H1 (cell line): ENCODE data around the gene TCERG1. TPM values are rescaled to one million over a fixed set of nuclear protein-coding genes. Genes with fewer than 3 reads are reported as not detected.

ENCODE experiments used
- CTCF ChIA-PET: fragments of 300-600 bp; sonication (Branson Sonifier 250); formaldehyde crosslinking; loops from one replicate; lab custom pipeline; 2021; ENCODE audit not compliant: partially characterized antibody; lab: Charles Lee
- POLR2A ChIA-PET: fragments of 300-600 bp; sonication (Branson Sonifier 250); formaldehyde crosslinking; loops from one replicate; lab custom pipeline; 2021; ENCODE audit warnings: inconsistent platforms; ENCODE audit not compliant: partially characterized antibody; lab: Charles Lee
- DNase-seq, 2 experiments: peaks; one replicate each; pipeline versions ENCODE4 v3.0.0 to v3.0.0-alpha.2; 2010 to 2022; ENCODE audit warnings: low spot score in 2 of 2, low read depth in 1 of 2, mixed read lengths in 1 of 2
- FAIRE-seq: peaks from 2 replicates; lab custom pipeline; 2011; peaks lifted over from hg19 to GRCh38; lab: Jason Lieb, UNC
- H2AFZ ChIP-seq: 2 replicates; pipeline ENCODE4 v1.8.1; 2012; ENCODE audit warnings: low read length, inconsistent platforms
- H2AK5ac ChIP-seq: 2 replicates; pipeline ENCODE4 v1.6.1; 2013; ENCODE audit warnings: low read depth, low read length
- H2BK120ac ChIP-seq: replicated peaks from 2 replicates; pipeline ENCODE3; 2013; ENCODE audit warnings: low read depth, low read length, inconsistent platforms
- H2BK12ac ChIP-seq: 2 replicates; pipeline ENCODE4 v1.6.1; 2013; ENCODE audit warnings: low read depth, low read length
- H2BK15ac ChIP-seq: 2 replicates; pipeline ENCODE4 v1.6.1; 2013; ENCODE audit warnings: low read length
- H2BK20ac ChIP-seq: 2 replicates; pipeline ENCODE4 v1.6.1; 2013; ENCODE audit warnings: low read length
- H2BK5ac ChIP-seq: 2 replicates; pipeline ENCODE4 v1.6.1; 2013; ENCODE audit warnings: low read depth, low read length
- H3K14ac ChIP-seq: 2 replicates; pipeline ENCODE4 v1.6.1; 2013; ENCODE audit warnings: inconsistent platforms; ENCODE audit not compliant: insufficient read length
- H3K18ac ChIP-seq: 2 replicates; pipeline ENCODE4 v1.6.1; 2013; ENCODE audit warnings: low read length; ENCODE audit errors: extremely low read depth
- H3K23ac ChIP-seq: 2 replicates; pipeline ENCODE4 v1.6.1; 2013; ENCODE audit warnings: inconsistent platforms; ENCODE audit not compliant: insufficient read length
- H3K23me2 ChIP-seq: 2 replicates; pipeline ENCODE4 v1.6.1; 2013; ENCODE audit warnings: low read depth, low read length
- H3K27ac ChIP-seq: 2 replicates; pipeline ENCODE4 v1.6.1; 2011; ENCODE audit warnings: low read depth, low read length, inconsistent platforms
- H3K27me3 ChIP-seq, 4 experiments: replicated peaks in 1 of 4; 1 replicate in 1 of 4; 2 replicates in 3 of 4; pipeline versions ENCODE4 v1.6.1 to v1.8.1; 2011 to 2013; ENCODE audit warnings: low read length in 3 of 4, mild to moderate bottlenecking in 3 of 4, inconsistent platforms in 2 of 4, mixed read lengths in 2 of 4, moderate library complexity in 1 of 4; ENCODE audit not compliant: control insufficient read depth in 3 of 4, insufficient read depth in 3 of 4; ENCODE audit errors: extremely low read depth in 1 of 4
- H3K36me3 ChIP-seq, 4 experiments: 2 replicates each; pipeline versions ENCODE4 v1.6.1 to v1.8.1; 2011 to 2013; ENCODE audit warnings: mild to moderate bottlenecking in 4 of 4, low read length in 3 of 4, moderate library complexity in 2 of 4, control low read depth in 1 of 4, inconsistent platforms in 1 of 4; ENCODE audit not compliant: insufficient read depth in 4 of 4, control insufficient read depth in 2 of 4
- H3K4ac ChIP-seq: replicated peaks from 2 replicates; pipeline ENCODE3; 2013; ENCODE audit warnings: low read length, low read depth, mixed read lengths, inconsistent platforms; ENCODE audit not compliant: insufficient read length
- H3K4me1 ChIP-seq, 4 experiments: replicated peaks in 1 of 4; 1 replicate in 1 of 4; 2 replicates in 3 of 4; pipeline versions ENCODE4 v1.6.1 to v1.8.1; 2011 to 2013; ENCODE audit warnings: low read length in 3 of 4, inconsistent platforms in 2 of 4, mixed read lengths in 1 of 4; ENCODE audit not compliant: insufficient read depth in 4 of 4, control insufficient read depth in 3 of 4
- H3K4me2 ChIP-seq, 2 experiments: 2 replicates each; pipeline versions ENCODE4 v1.6.1 to v1.8.1; 2011 to 2013; ENCODE audit warnings: low read depth in 2 of 2, low read length in 2 of 2, control low read depth in 1 of 2, inconsistent platforms in 1 of 2, mild to moderate bottlenecking in 1 of 2; ENCODE audit not compliant: insufficient read depth in 1 of 2
- H3K4me3 ChIP-seq, 4 experiments: fragments of 200-600, 300-600 bp in 1 of 4; sonication (generic), shearing (Covaris generic), sonication (Bioruptor Twin) in 1 of 4; 2 replicates each; pipeline versions ENCODE4 v1.5.1 to v1.8.1; 2011 to 2016; ENCODE audit warnings: low read length in 4 of 4, low read depth in 3 of 4, control low read depth in 2 of 4, inconsistent platforms in 2 of 4, mild to moderate bottlenecking in 2 of 4, mixed read lengths in 1 of 4, moderate library complexity in 1 of 4; ENCODE audit not compliant: insufficient read depth in 2 of 4; ENCODE audit errors: extremely low read depth in 1 of 4
- H3K56ac ChIP-seq: replicated peaks from 2 replicates; pipeline ENCODE3; 2013; ENCODE audit warnings: low read depth, mild to moderate bottlenecking, mixed read lengths, low read length, inconsistent platforms; ENCODE audit not compliant: insufficient read length
- H3K79me1 ChIP-seq: 2 replicates; pipeline ENCODE4 v1.6.1; 2013; ENCODE audit warnings: low read depth, low read length, control low read depth
- H3K79me2 ChIP-seq, 2 experiments: 2 replicates each; pipeline versions ENCODE4 v1.6.1 to v1.8.1; 2012 to 2013; ENCODE audit warnings: low read length in 2 of 2, mild to moderate bottlenecking in 2 of 2, inconsistent platforms in 1 of 2; ENCODE audit not compliant: insufficient read depth in 2 of 2, control insufficient read depth in 1 of 2
- H3K9ac ChIP-seq, 4 experiments: replicated peaks in 1 of 4; 1 replicate in 1 of 4; 2 replicates in 3 of 4; pipeline versions ENCODE4 v1.6.1 to v1.8.1; 2011 to 2013; ENCODE audit warnings: low read depth in 3 of 4, low read length in 3 of 4, control low read depth in 2 of 4, mild to moderate bottlenecking in 2 of 4, moderate library complexity in 2 of 4, inconsistent platforms in 1 of 4; ENCODE audit errors: extremely low read depth in 1 of 4
- H3K9me3 ChIP-seq, 2 experiments: 2 replicates each; pipeline versions ENCODE4 v1.6.1 to v1.8.1; 2012 to 2013; ENCODE audit warnings: mild to moderate bottlenecking in 2 of 2, moderate library complexity in 2 of 2, control low read depth in 1 of 2, inconsistent platforms in 1 of 2, low read depth in 1 of 2, low read length in 1 of 2, mixed read lengths in 1 of 2; ENCODE audit not compliant: insufficient read depth in 2 of 2
- H4K20me1 ChIP-seq, 2 experiments: replicated peaks in 1 of 2; 2 replicates each; pipeline versions ENCODE3 to v1.8.1; 2011 to 2013; ENCODE audit warnings: inconsistent platforms in 2 of 2, low read length in 2 of 2, mild to moderate bottlenecking in 1 of 2; ENCODE audit not compliant: insufficient read depth in 2 of 2, control insufficient read depth in 1 of 2
- H4K5ac ChIP-seq: 2 replicates; pipeline ENCODE4 v1.6.1; 2013; ENCODE audit warnings: low read length, low read depth, mixed read lengths, inconsistent platforms; ENCODE audit not compliant: insufficient read length
- H4K8ac ChIP-seq: 2 replicates; pipeline ENCODE4 v1.8.0; 2013; ENCODE audit warnings: mild to moderate bottlenecking, moderate library complexity, low read length, inconsistent platforms; ENCODE audit not compliant: insufficient read depth; ENCODE audit errors: extremely low read depth
- H4K91ac ChIP-seq: replicated peaks from 2 replicates; pipeline ENCODE3; 2013; ENCODE audit warnings: low read length, mixed read lengths, inconsistent platforms; ENCODE audit not compliant: insufficient read length
- ASH2L ChIP-seq: fragments of 200-600, 300-600 bp; sonication (generic); IDR thresholded peaks from one replicate; pipeline ENCODE4 v1.7.1; 2017; ENCODE audit warnings: low read length
- EP300 ChIP-seq, 2 experiments: IDR thresholded peaks; 1 replicate in 1 of 2; 2 replicates in 1 of 2; pipeline ENCODE4 v1.6.1; 2011 to 2012; ENCODE audit warnings: low read depth in 2 of 2, low read length in 2 of 2, mild to moderate bottlenecking in 2 of 2, borderline replicate concordance in 1 of 2, inconsistent platforms in 1 of 2, moderate library complexity in 1 of 2
- TEAD4 ChIP-seq: IDR thresholded peaks from 2 replicates; pipeline ENCODE4 v1.6.1; 2012; ENCODE audit warnings: low read depth, low read length, inconsistent platforms, mixed read lengths
- WGBS, 2 experiments: shearing (Covaris generic) in 1 of 2; methylation state at CpG; one replicate each; pipeline versions ENCODE4 v1.1.6 to v1.1.7; 2013 to 2015; ENCODE audit warnings: low lambda C conversion rate in 2 of 2, mixed read lengths in 2 of 2, inconsistent platforms in 1 of 2, low coverage in 1 of 2, missing lambda C conversion rate in 1 of 2; ENCODE audit not compliant: insufficient replicate concordance in 2 of 2, insufficient coverage in 1 of 2, insufficient read length in 1 of 2; ENCODE audit errors: extremely low coverage in 1 of 2, missing lambda C conversion rate in 1 of 2; 5-methylcytosine and 5-hydroxymethylcytosine counted together
- polyA plus RNA-seq, 7 experiments: library from polyadenylated mRNA; depleted of rRNA in 3 of 7; stranded (reverse) in 5 of 7; unstranded in 2 of 7; fragments of >200 nt in 5 of 7; fragments of 200-250 nt in 2 of 7; gene quantifications; 1 replicate in 5 of 7; 2 replicates in 1 of 7; 4 replicates in 1 of 7; pipeline versions ENCODE4 v1.2.1 to v1.2.3, GENCODE V29; 2011 to 2013; ENCODE audit warnings: missing spikeins in 2 of 7, mixed read lengths in 2 of 7
- total RNA-seq: library from RNA; stranded (reverse); fragmentation: NEBNext Ultra II Directional; extraction: Animal tissue kit (Norgen Biotek cat#: 25700); gene quantifications from 2 replicates; pipeline ENCODE4 v1.2.1, GENCODE V29; 2021

The TCERG1 gene
- total and polyA plus RNA-seq, 2 of the 8 experiments (the other 6 are each of a cell fraction or from before 2014, with no cell fraction given) = 105 to 122 TPM

- no peak overlapping the region; the same call in 1 of the 2 replicates for H2AFZ ChIP-seq
- H4K20me1 ChIP-seq = no peaks in the 10 kb centered on the region
- no peak overlapping the region for H3K18ac ChIP-seq
- H3K4ac ChIP-seq = no peak overlapping the region
- no peak overlapping the region for H3K23ac ChIP-seq
- no peak overlapping the region for H3K14ac ChIP-seq
- no peaks in the 10 kb centered on the region for H3K79me2 ChIP-seq
- WGBS, 2 experiments = 46% methylated on average over 3 of the region's 3 CpGs; no CpG with 5 or more reads in 1 of the 2 experiments
- H3K27ac ChIP-seq = no peak overlapping the region
- FAIRE-seq = peak; percentile 92
- no peak overlapping the region for H4K5ac ChIP-seq
- ChIA-PET POLR2A (no interaction called here), CTCF (interaction anchor here (1.1 kb wide), 1 partner anchor 27 kb away, joined by 4 read pairs; no protein-coding TSS in a partner anchor)
- no peak overlapping the region for H2BK20ac ChIP-seq
- H3K23me2 ChIP-seq = no peaks in the 10 kb centered on the region; the same call in none of the 2 replicates
- no peak overlapping the region for H3K4me3 ChIP-seq
- peak; percentile 29 for TF ChIP-seq ASH2L
- TF ChIP-seq EP300 (IDR thresholded peaks at IDR 0.05; ENCODE audit: borderline replicate concordance in 1 of 2, low read depth in 2 of 2, low read length in 2 of 2) = no peak
- TF ChIP-seq TEAD4 = peak; percentile 77
- no peaks in the 10 kb centered on the region for H3K79me1 ChIP-seq
- peaks cover 3 to 6% of the 10 kb centered on the region in 2 experiments; a peak in 2 of 4 replicates for H3K9me3 ChIP-seq
- no peaks in the 10 kb centered on the region for H3K36me3 ChIP-seq
- no peak overlapping the region for H2BK5ac ChIP-seq
- no peak overlapping the region for H2AK5ac ChIP-seq
- no peak overlapping the region for H2BK120ac ChIP-seq
- no peaks in the 10 kb centered on the region for H3K27me3 ChIP-seq
- no peak overlapping the region for H4K8ac ChIP-seq
- peak overlapping the region in 1 of 2 experiments; percentile 26; a peak in 1 of 4 replicates for H3K4me2 ChIP-seq
- no peak overlapping the region for H2BK15ac ChIP-seq
- no peak overlapping the region for H4K91ac ChIP-seq
- H2BK12ac ChIP-seq = no peak overlapping the region
- no peak overlapping the region for H3K56ac ChIP-seq
- DNase-seq = no peak
- peaks cover 2 to 11% (median 5%) of the 10 kb centered on the region in 4 experiments; a peak in 5 of 7 replicates for H3K4me1 ChIP-seq
- H3K9ac ChIP-seq = no peak overlapping the region
Measured at GRCh38 chr5:146560205-146560812, 113.2 kb downstream of the TCERG1 start.
